ENCODE measurements around the gene AMMECR1L.
"Not testable (repeated sequence)": the region's sequence is repeated elsewhere in the genome, so short reads cannot be mapped to it uniquely, and the experiment has no call there.

The AMMECR1L gene

DNA sequence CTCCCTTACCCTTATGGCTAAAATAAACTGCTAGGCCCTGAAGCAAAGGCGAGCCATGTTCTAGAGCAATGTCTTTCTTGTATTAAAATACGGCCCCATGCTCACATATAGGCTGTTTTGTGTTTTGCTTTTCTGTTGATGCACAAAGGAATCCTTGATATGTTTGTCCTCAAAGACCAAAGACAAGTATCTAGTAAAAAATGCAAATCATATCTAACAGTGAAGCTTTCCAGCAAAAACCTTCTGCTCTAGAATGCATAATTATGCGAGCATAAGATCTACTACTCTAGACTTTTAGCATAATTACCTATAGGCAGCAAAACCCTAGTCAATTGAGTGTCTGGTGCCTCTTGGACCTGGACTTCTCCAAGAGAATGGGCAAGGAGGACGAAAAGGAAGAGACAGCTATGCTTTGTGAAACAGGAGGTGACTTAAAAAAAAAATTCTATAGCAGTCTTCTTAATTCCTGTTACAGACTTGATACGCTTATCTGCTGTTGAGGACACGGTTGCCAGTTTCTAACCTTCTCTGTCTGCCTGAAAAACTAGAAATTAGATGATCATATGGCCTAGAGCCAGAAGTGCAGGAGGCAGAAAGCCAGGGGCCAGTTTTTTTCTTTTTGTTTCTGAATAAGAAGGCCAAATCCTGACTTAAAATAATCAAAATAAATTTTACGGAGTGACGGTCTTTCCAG is 1.5 kb upstream of the AMMECR1L start:
- no peak for DNase-seq (ENCODE audit: extremely low read depth in 1 of 2, low read depth in 1 of 2)

DNA sequence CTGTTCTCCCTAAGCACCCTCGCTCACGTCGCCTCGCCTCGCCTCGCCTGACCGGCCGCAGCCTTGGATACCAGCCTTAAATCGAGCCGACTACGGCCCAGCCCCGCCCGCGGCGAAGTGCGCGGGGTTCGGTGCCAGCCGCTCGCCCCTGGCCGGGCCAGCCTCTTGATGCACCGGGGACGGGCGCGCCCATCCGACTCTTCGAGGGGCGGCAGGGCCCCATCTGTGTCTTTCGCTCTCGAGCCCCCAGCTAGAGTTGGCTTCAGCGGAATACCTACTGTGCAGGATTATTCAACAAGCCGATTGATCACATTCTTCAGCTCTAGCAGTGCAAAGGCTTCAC is 808 bp upstream of the AMMECR1L start:
- not testable (repeated sequence) for DNase-seq (ENCODE audit: extremely low read depth in 1 of 2, low read depth in 1 of 2)

GRCh38 chr2:127884861-127885740 is 655 bp downstream of the AMMECR1L start:
- DNase-seq (ENCODE audit: extremely low read depth in 1 of 2, low read depth in 1 of 2): not testable (repeated sequence)

GRCh38 chr2:127884436-127884835 is 1.3 kb downstream of the AMMECR1L start:
- no peak for DNase-seq (ENCODE audit: extremely low read depth in 1 of 2, low read depth in 1 of 2)

DNA sequence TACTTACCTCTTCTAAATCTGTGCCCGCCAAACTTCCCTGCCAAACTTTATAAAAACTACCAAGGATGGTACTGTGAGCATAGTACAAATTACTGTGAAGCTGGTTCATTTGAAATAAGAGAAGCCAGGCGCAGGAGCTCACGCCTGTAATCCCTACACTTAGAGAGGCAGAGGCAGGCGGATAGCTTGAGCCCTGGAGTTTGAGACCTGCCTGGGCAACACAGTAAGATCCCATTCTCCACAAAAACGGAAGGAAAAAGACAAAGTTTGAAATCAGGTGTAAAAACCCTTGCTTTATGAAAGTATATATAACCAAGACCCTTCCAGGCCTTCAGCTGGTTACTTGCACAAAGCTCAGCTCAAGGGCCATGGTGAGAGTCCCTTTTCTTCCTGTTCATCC is 5.9 kb downstream of the AMMECR1L start:
- no peak for DNase-seq (ENCODE audit: extremely low read depth in 1 of 2, low read depth in 1 of 2)

GRCh38 chr2:127877626-127878025 is 8.1 kb downstream of the AMMECR1L start:
- no peak for DNase-seq (ENCODE audit: extremely low read depth in 1 of 2, low read depth in 1 of 2)

DNA sequence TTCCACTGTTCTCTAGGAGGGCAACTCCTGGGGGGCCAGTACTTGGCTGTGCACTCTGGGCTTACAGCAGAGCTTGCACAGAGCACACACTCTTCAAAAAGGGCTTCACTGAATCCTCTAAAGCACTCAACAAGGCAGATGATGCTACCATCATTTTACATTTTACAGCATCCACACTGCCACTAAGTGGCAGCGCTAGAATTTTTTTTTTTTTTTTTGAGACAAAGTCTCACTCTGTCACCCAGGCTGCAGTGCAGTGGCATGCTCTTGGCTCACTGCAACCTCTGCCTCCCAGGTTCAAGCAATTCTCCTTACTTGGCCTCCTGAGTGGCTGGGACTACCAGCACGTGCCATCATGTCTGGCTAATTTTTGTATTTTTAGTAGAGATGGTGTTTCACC is 8.6 kb downstream of the AMMECR1L start:
- no peak for DNase-seq (ENCODE audit: extremely low read depth in 1 of 2, low read depth in 1 of 2)

DNA sequence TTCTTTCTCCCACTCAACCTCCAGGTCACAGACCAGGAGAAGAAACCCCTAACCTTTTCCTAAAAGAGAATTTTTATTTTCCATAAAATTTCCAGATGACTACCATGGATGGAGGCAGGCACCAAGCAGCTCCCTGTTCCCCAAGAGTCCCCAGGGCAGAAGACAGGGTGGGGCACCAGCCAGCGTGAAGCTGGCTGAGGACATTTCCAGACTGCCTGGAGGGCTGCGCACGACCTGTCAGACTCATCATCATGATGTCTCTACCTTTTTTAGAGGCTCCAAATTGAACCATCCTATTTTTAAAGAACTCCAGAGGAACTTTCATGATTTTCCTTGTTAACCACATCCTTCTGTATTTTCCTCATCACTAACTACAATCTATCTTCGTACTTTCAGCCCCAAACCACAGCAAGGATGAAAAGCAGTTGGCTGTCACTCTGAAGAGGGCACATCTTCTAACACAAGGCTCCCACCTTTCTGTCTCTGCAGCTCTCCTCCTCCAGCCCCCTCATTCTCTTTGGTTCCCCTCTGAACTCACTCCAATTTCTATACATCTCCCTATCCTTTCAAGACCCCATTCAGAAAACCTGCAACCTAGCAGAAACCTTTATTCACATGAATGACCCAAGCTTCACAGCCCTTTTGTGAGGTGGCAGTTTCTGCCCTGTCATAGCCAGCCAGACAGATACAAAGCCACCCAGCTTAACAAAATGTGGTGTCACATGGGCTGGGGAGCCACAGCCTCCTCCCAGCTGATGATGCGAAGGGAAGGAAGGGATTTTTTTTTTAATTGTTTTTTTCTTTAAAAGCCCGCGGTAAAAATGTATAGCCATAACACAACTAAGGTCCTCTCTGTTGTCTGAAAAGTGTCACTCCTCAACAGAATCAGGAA is 11.1 kb downstream of the AMMECR1L start:
- no peak for DNase-seq (ENCODE audit: extremely low read depth in 1 of 2, low read depth in 1 of 2)

GRCh38 chr2:127873707-127874303 is 12.0 kb downstream of the AMMECR1L start:
- no peak for DNase-seq (ENCODE audit: extremely low read depth in 1 of 2, low read depth in 1 of 2)

DNA sequence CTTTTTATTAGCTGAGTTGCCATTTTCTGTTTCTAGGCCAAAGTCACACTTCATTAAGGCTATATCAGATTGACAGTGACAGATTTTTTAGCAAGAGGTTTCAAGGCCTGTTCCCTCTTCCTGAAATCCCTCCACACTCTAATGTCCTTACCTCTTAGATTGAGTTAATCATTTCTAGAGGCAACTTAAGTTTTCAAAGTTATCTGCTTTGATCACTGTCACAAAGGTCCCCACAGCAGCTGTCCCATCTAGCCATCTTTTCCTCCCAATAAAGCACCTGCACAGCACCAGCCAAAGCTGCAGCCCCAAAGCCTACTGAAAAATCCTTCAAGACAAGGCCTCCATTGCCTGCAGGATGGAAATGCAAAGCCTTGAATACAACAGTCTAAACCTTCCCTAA is 13.4 kb downstream of the AMMECR1L start:
- DNase-seq (ENCODE audit: extremely low read depth in 1 of 2, low read depth in 1 of 2): no peak

DNA sequence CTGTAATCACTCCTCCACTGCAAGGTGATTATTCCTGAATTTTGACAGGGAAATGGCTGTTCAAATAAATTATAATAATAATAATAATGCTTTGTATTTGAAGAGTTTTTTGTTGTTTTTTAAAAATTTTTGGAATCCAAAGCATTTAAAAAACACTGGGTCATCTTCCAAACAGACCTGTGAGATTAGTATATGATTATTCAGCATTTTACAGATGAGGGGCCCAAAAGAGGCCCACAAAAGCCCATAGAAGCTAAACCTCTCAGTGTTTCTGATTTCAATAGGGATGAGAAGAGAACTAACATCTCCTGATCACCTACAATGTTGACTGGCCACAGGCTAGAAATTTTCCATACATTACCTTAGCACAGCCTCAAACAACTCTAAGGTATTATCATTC is 19.8 kb downstream of the AMMECR1L start:
- DNase-seq (ENCODE audit: extremely low read depth in 1 of 2, low read depth in 1 of 2): no peak

- DNase-seq (ENCODE audit: extremely low read depth in 1 of 2, low read depth in 1 of 2): no peak
Observed at GRCh38 chr2:127864877-127865276, 20.9 kb downstream of the AMMECR1L start.

GRCh38 chr2:127862228-127862627 is 23.5 kb downstream of the AMMECR1L start:
- DNase-seq (ENCODE audit: extremely low read depth in 1 of 2, low read depth in 1 of 2): no peak

GRCh38 chr2:127860130-127860529 is 25.6 kb downstream of the AMMECR1L start:
- no peak for DNase-seq (ENCODE audit: extremely low read depth in 1 of 2, low read depth in 1 of 2)

- peak in 1 of 2 donors; percentile 27 for DNase-seq (ENCODE audit: extremely low read depth in 1 of 2, low read depth in 1 of 2)
Observed at GRCh38 chr2:127859712-127860085, 26.1 kb downstream of the AMMECR1L start.

- no peak for DNase-seq (ENCODE audit: extremely low read depth in 1 of 2, low read depth in 1 of 2)
Observed at GRCh38 chr2:127857265-127857808, 28.4 kb downstream of the AMMECR1L start.

DNA sequence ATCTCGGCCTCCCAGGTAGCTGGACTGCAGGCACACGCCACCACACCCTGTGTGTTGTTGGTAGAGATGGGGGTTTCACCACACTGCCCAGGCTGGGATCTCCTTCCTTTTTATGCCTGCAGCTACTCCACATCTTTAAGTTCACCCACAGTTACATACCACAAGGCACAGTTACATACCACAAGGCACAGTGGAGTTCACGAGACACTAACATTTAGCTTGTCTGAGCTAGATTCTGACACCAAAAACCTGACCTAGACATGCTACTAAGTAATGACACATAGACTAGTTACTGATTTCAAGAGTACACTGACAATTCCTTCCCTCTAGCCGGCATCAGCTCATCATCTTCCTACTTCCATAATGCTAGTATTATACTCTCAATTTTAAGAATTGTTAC is 32.1 kb downstream of the AMMECR1L start:
- DNase-seq (ENCODE audit: extremely low read depth in 1 of 2, low read depth in 1 of 2): no peak

DNA sequence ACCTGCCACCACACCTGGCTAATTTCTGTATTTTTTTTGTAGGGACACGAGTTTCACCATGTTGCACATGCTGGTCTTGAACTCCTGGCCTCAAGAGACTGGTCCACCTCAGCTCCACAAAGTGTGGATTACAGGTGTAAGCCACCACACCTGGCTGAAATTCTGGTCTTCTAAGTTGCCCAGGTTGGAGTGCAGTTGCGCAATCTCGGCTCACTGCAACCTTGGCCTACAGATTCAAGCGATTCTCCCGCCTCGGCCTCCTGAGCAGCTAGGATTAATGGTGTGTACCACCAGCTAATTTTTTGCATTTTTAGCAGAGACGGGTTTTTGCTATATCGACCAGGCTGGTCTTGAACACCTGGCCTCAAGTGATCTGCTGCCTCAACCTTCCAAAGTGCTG is 33.4 kb downstream of the AMMECR1L start:
- DNase-seq (ENCODE audit: extremely low read depth in 1 of 2, low read depth in 1 of 2): no peak

DNA sequence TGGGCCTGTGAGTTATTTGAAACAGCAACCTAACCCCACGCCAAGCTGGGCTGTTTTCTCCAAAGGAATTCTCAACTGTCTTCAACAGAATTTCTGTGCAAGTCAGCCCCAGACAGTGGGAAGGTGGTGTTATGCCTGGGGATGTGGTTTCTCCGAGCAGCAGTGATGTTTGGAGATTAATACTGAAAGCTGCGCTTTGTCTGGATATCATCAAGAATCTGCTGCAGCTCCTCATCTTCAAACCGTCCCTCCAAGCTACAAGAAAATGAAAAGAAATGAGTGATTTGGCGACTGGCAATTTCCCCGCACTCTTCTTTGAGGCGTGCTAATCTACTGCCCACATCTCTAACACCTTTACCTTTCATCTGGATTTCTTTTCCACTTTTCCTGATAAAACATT is 37.8 kb downstream of the AMMECR1L start:
- DNase-seq (ENCODE audit: extremely low read depth in 1 of 2, low read depth in 1 of 2): no peak

DNA sequence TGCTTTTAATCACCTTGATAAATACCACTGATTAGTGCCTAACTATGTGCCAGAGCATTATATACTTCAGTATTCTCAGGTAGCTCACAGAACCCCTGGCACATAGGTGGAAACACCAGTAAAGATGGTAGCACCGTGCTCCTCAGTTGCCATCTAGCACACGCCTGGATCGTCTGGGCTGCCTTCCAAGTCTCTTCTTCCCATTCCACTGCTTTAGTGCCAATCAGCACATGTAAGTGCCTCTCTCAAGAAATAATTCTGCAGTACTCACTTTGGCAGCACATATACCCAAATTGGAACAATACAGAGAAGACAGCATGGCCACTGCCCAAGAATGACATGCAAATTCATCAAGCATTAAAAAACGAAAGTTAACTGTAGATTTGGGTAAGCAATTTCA is 40.8 kb downstream of the AMMECR1L start:
- DNase-seq (ENCODE audit: extremely low read depth in 1 of 2, low read depth in 1 of 2): no peak

DNA sequence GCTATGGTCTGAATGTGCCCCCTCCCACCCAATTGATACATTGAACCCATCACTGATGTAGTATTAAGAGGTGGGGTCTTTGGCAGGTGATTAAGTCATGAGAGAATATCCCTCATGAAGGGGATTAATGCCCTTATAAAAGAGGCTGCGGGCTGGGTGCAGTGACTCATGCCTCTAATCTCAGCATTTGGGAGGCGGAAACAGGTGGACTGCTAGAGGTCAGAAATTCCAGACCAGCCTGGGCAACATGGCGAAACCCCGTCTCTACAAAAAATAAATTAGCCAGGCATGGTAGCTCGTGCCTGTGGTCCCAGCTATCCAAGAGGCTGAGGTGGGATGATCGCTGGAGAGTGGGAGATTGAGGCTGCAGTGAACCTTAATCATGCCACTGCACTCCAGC is 42.1 kb downstream of the AMMECR1L start:
- DNase-seq (ENCODE audit: extremely low read depth in 1 of 2, low read depth in 1 of 2): no peak
